MM.1S (cell line): ENCODE measurements around the gene PRDM12.

Source experiments
- DNase-seq: peaks from one replicate; pipeline ENCODE4 v3.0.0-alpha.2; 2015
- H2AFZ ChIP-seq: fragments of 300-600 bp; sonication (generic); 2 replicates; pipeline ENCODE4 v1.6.0; 2016; ENCODE audit warnings: antibody characterized with exemption, low read length
- H3F3A ChIP-seq: fragments of 300-600 bp; sonication (generic); 2 replicates; pipeline ENCODE4 v1.6.1; 2016; ENCODE audit warnings: mild to moderate bottlenecking, antibody characterized with exemption, low read length, moderate library complexity, mixed read lengths; ENCODE audit not compliant: insufficient read depth
- H3K27ac ChIP-seq: fragments of 300-600 bp; sonication (generic); 2 replicates; pipeline ENCODE4 v1.5.1; 2016; ENCODE audit warnings: mild to moderate bottlenecking, low read length
- H3K27me3 ChIP-seq: fragments of 300-600 bp; sonication (generic); replicated peaks from 2 replicates; pipeline ENCODE4 v1.6.0; 2016; ENCODE audit warnings: low read length; ENCODE audit not compliant: insufficient read depth
- H3K36me3 ChIP-seq: fragments of 300-600 bp; sonication (generic); replicated peaks from 2 replicates; pipeline ENCODE4 v1.6.1; 2016; ENCODE audit warnings: mild to moderate bottlenecking, low read length, mixed read lengths; ENCODE audit not compliant: insufficient read depth
- H3K4me1 ChIP-seq: fragments of 300-600 bp; sonication (generic); 2 replicates; pipeline ENCODE4 v1.6.1; 2016; ENCODE audit warnings: low read length, mixed read lengths
- H3K4me2 ChIP-seq: fragments of 300-600 bp; sonication (generic); 2 replicates; pipeline ENCODE4 v1.6.0; 2016; ENCODE audit warnings: low read depth, low read length
- H3K4me3 ChIP-seq: fragments of 300-600 bp; sonication (generic); 2 replicates; pipeline ENCODE4 v1.5.1; 2016; ENCODE audit warnings: low read length, mixed read lengths
- H3K79me2 ChIP-seq: fragments of 300-600 bp; sonication (generic); 2 replicates; pipeline ENCODE4 v1.6.1; 2016; ENCODE audit warnings: mixed run types, low read length, mixed read lengths
- H3K9ac ChIP-seq: fragments of 300-600 bp; sonication (generic); 2 replicates; pipeline ENCODE4 v1.6.1; 2016; ENCODE audit warnings: low read length, mixed read lengths
- H3K9me2 ChIP-seq: fragments of 300-600 bp; sonication (generic); replicated peaks from 2 replicates; pipeline ENCODE4 v1.6.1; 2016; ENCODE audit warnings: mild to moderate bottlenecking, low read length, mixed read lengths; ENCODE audit not compliant: insufficient read depth
- H3K9me3 ChIP-seq: fragments of 300-600 bp; sonication (generic); replicated peaks from 2 replicates; pipeline ENCODE4 v1.6.1; 2016; ENCODE audit warnings: mild to moderate bottlenecking, low read length, mixed read lengths; ENCODE audit not compliant: insufficient read depth
- H4K20me1 ChIP-seq: fragments of 300-600 bp; sonication (generic); 2 replicates; pipeline ENCODE4 v1.6.1; 2016; ENCODE audit warnings: mild to moderate bottlenecking, low read length, moderate library complexity, mixed read lengths; ENCODE audit not compliant: insufficient read depth
- CTCF ChIP-seq: fragments of 300-600 bp; sonication (generic); IDR thresholded peaks from 2 replicates; pipeline ENCODE4 v1.5.1; 2016; ENCODE audit warnings: antibody characterized with exemption, low read length, mixed read lengths
- EZH2 ChIP-seq: fragments of 300-600 bp; sonication (generic); optimal IDR thresholded peaks from 2 replicates; pipeline ENCODE3; 2017; ENCODE audit warnings: low read depth, mild to moderate bottlenecking, antibody characterized with exemption, low read length, mixed read lengths
- EZH2phosphoT487 ChIP-seq: fragments of 300-600 bp; sonication (generic); IDR thresholded peaks from 2 replicates; pipeline ENCODE4 v1.6.1; 2018; ENCODE audit warnings: antibody characterized with exemption, low read length

The PRDM12 gene

GRCh38 chr9:130693101-130693425, 28.7 kb downstream of the PRDM12 start:
- DNase-seq = no peak
- H2AFZ ChIP-seq = peak overlapping the region; percentile 79
- no peak overlapping the region for H3K27ac ChIP-seq
- 0 out of 2 replicates have a peak, but pooled peaks cover 13% of the 10 kb centered on the region for H3K4me1 ChIP-seq
- peaks cover 4% of the 10 kb centered on the region; the same call in 1 of the 2 replicates for H3K36me3 ChIP-seq
- TF ChIP-seq EZH2phosphoT487 = no peak
- TF ChIP-seq EZH2 = no peak
- H4K20me1 ChIP-seq = 0 out of 2 replicates have a peak, but pooled peaks cover under 1% of the 10 kb centered on the region
- H3K27me3 ChIP-seq = no peaks in the 10 kb centered on the region
- H3K4me2 ChIP-seq = peak overlapping the region; percentile 61
- H3K9me2 ChIP-seq = no peaks in the 10 kb centered on the region
- peak overlapping the region; percentile 24; the same call in 1 of the 2 replicates for H3K9ac ChIP-seq
- H3K9me3 ChIP-seq = no peaks in the 10 kb centered on the region
- peaks cover 43% of the 10 kb centered on the region for H3K79me2 ChIP-seq
- peak overlapping the region; percentile 98 for H3K4me3 ChIP-seq
- peaks cover 10% of the 10 kb centered on the region; the same call in 1 of the 2 replicates for H3F3A ChIP-seq

GRCh38 chr9:130693426-130694191, 29.2 kb downstream of the PRDM12 start, which contains the start of gene EXOSC2:
Gene EXOSC2, plus strand, starts transcription at chr9:130693780. Its CDS starts 12 bp downstream, at chr9:130693792.
- Histone ChIP-seq H3K79me2 (peaks cover 48% of the 10 kb centered on the region), H3K4me2 (peak within 1 kb of the TSS; percentile 82), H3K27ac (peak within 1 kb of the TSS; percentile 21; the same call in 1 of the 2 replicates), H3K9me2 (no peaks in the 10 kb centered on the region), H4K20me1 (peaks cover 6% of the 10 kb centered on the region; the same call in 1 of the 2 replicates), H3F3A (peaks cover 10% of the 10 kb centered on the region; the same call in 1 of the 2 replicates), H3K4me1 (0 out of 2 replicates have a peak, but pooled peaks cover 13% of the 10 kb centered on the region), H3K4me3 (peak within 1 kb of the TSS; percentile 98), H3K9ac (peak within 1 kb of the TSS; percentile 89), H3K36me3 (peaks cover 4% of the 10 kb centered on the region; the same call in 1 of the 2 replicates), H3K27me3 (no peaks in the 10 kb centered on the region), H2AFZ (peak within 1 kb of the TSS; percentile 79), H3K9me3 (no peaks in the 10 kb centered on the region)
- TF ChIP-seq EZH2 (no peak), EZH2phosphoT487 (no peak), CTCF (no peak)
- peak; percentile 99 for DNase-seq

- peaks cover 10% of the 10 kb centered on the region; the same call in 1 of the 2 replicates for H3F3A ChIP-seq
- H3K9me3 ChIP-seq = no peaks in the 10 kb centered on the region
- DNase-seq = no peak
- H3K4me1 ChIP-seq = 0 out of 2 replicates have a peak, but pooled peaks cover 13% of the 10 kb centered on the region
- peaks cover 54% of the 10 kb centered on the region for H3K79me2 ChIP-seq
- peak overlapping the region; percentile 62 for H2AFZ ChIP-seq
- no peaks in the 10 kb centered on the region for H3K27me3 ChIP-seq
- H4K20me1 ChIP-seq = peaks cover 7% of the 10 kb centered on the region; the same call in 1 of the 2 replicates
- peak overlapping the region; percentile 21; the same call in 1 of the 2 replicates for H3K27ac ChIP-seq
- H3K36me3 ChIP-seq = peaks cover 4% of the 10 kb centered on the region; the same call in 1 of the 2 replicates
- TF ChIP-seq EZH2phosphoT487 = no peak
- no peak for TF ChIP-seq CTCF
- TF ChIP-seq EZH2 = no peak
- H3K4me3 ChIP-seq = peak overlapping the region; percentile 98
- peak overlapping the region; percentile 82 for H3K4me2 ChIP-seq
- H3K9ac ChIP-seq = peak overlapping the region; percentile 89
- H3K9me2 ChIP-seq = no peaks in the 10 kb centered on the region
These were observed 29.8 kb downstream of the PRDM12 start for GRCh38 chr9:130694205-130694604.
